ENCODE results near the gene LILRA6. TPM values are rescaled to one million over a fixed set of nuclear protein-coding genes. Genes with fewer than 3 reads are reported as not detected.

LILRA6 gene
- total and polyA plus RNA-seq, 2 of the 13 experiments (the other 11 are each of a cell fraction or from before 2014, with no cell fraction given): not detected

- peaks cover 6 to 23% of the 10 kb centered on the region in 2 experiments; a peak in 4 of 5 replicates for H3K36me3 ChIP-seq (replicated peaks in 1 of 2; ENCODE audit: control insufficient read depth in 1 of 2, insufficient read depth in 2 of 2, low read length in 2 of 2)
- ChIA-PET CTCF (ENCODE audit: low intra/inter-chr PET ratio, low total read pairs) (no interaction called here), POLR2A (interaction anchor here (4.9 kb wide), 1 partner anchor 10 kb away, joined by 306 read pairs; the partner anchor contains the start of gene RPS9)
- no peak overlapping the region for H2AFZ ChIP-seq (ENCODE audit: low read length)
- intact Hi-C loops (cut with micrococcal nuclease; ENCODE audit: unreplicated experiment) (loop anchor here (5.0 kb wide), 1 partner anchor 39 kb away; no protein-coding TSS in a partner anchor), in situ Hi-C loops (cut with HindIII; ENCODE audit: extremely low pct_ligation_motif_present, low pct_unique_long_range_greater_than_20kb) (no loop called here)
- H3K9me3 ChIP-seq (ENCODE audit: low read length): no peaks in the 10 kb centered on the region
- peaks cover 27% of the 10 kb centered on the region for H3K79me2 ChIP-seq (ENCODE audit: insufficient read depth, low read length)
- H3K4me3 ChIP-seq (replicated peaks in 1 of 3; ENCODE audit: insufficient read depth in 1 of 3, low read depth in 2 of 3, low read length in 3 of 3): no peak overlapping the region
- no peaks in the 10 kb centered on the region for H3K27me3 ChIP-seq (ENCODE audit: control insufficient read depth in 1 of 2, insufficient read depth in 2 of 2, low read length in 2 of 2)
- TF ChIP-seq SALL2 (CRISPR knock-in tag; IDR thresholded peaks at IDR 0.05) (no peak), SMAD9 (CRISPR knock-in tag; IDR thresholded peaks at IDR 0.05) (no peak), ZFP41 (CRISPR knock-in tag; IDR thresholded peaks at IDR 0.05; ENCODE audit: borderline replicate concordance) (no peak), TFDP1 (CRISPR knock-in tag; IDR thresholded peaks at IDR 0.05; ENCODE audit: borderline replicate concordance) (no peak), CSRNP1 (CRISPR knock-in tag; IDR thresholded peaks at IDR 0.05) (no peak), SMAD3 (CRISPR knock-in tag; IDR thresholded peaks at IDR 0.05) (no peak), ARID3A (IDR thresholded peaks at IDR 0.05; ENCODE audit: low read depth, low read length) (no peak), ZNF460 (CRISPR knock-in tag; IDR thresholded peaks at IDR 0.05; ENCODE audit: borderline replicate concordance) (no peak), GATA4 (IDR thresholded peaks at IDR 0.05; ENCODE audit: borderline replicate concordance, low read depth) (no peak)
- no peak overlapping the region for H3K4me2 ChIP-seq (ENCODE audit: low read depth, low read length)
- H4K20me1 ChIP-seq (ENCODE audit: insufficient read depth, low read length): no peaks in the 10 kb centered on the region
- no peak overlapping the region for H3K9ac ChIP-seq (ENCODE audit: insufficient read depth, low read depth, low read length)
- BruUV-seq (replicated peaks): no TSS peak
- DNase-seq (ENCODE audit: low spot score) (no peak), FAIRE-seq (no peak), ATAC-seq (no peak)
- H3K4me1 ChIP-seq (ENCODE audit: insufficient read depth, low read length): peaks cover 24% of the 10 kb centered on the region
- WGBS (ENCODE audit: low lambda C conversion rate): 98% methylated on average over 11 of the region's 11 CpGs
- no peak overlapping the region for H3K27ac ChIP-seq (ENCODE audit: extremely low read length, insufficient read depth, low read length)
These were observed 49.6 kb downstream of the LILRA6 start for GRCh38 chr19:54193011-54193410.

Data from HepG2 (cell line).